HepG2 (cell line): ENCODE data around the gene NPBWR2. TPM values are rescaled to one million over a fixed set of nuclear protein-coding genes. Genes with fewer than 3 reads are reported as not detected.

Source experiments
- BCL6 ChIP-seq: IDR thresholded peaks from 2 replicates; pipeline ENCODE4 v1.6.1; 2016; ENCODE audit warnings: missing genetic modification reagents, missing compliant biosample characterization
- ERF ChIP-seq: IDR thresholded peaks from 2 replicates; pipeline ENCODE4 v1.6.1; 2018; ENCODE audit warnings: missing biosample characterization, missing genetic modification reagents
- GABPB1 ChIP-seq: IDR thresholded peaks from 2 replicates; pipeline ENCODE4 v1.6.1; 2016; ENCODE audit warnings: mild to moderate bottlenecking, missing genetic modification reagents, moderate library complexity, missing compliant biosample characterization
- HNRNPK ChIP-seq: fragments of 200-400 bp; formaldehyde crosslinking; IDR thresholded peaks from 2 replicates; pipeline ENCODE4 v1.6.1; 2018; ENCODE audit warnings: low read length, low read depth, moderate library complexity, mild to moderate bottlenecking; ENCODE audit not compliant: poor library complexity, severe bottlenecking
- MAFK ChIP-seq, 2 experiments: IDR thresholded peaks in 1 of 2; conservative IDR thresholded peaks in 1 of 2; 2 replicates each; pipeline ENCODE4 v1.6.1; 2011; ENCODE audit warnings: improper control_type of control experiment in 2 of 2, low read length in 2 of 2
- MAZ ChIP-seq, 2 experiments: sonication (generic) in 1 of 2; formaldehyde crosslinking in 1 of 2; IDR thresholded peaks; 2 replicates each; pipeline versions ENCODE4 v1.5.0 to v1.6.1; 2012 to 2020; ENCODE audit warnings: low read depth in 2 of 2, mild to moderate bottlenecking in 2 of 2, borderline replicate concordance in 1 of 2, improper control_type of control experiment in 1 of 2, low read length in 1 of 2, missing genetic modification reagents in 1 of 2, moderate library complexity in 1 of 2
- MIXL1 ChIP-seq: IDR thresholded peaks from 2 replicates; pipeline ENCODE4 v1.6.1; 2016
- NFRKB ChIP-seq: fragments of 450-650 bp; IDR thresholded peaks from 2 replicates; pipeline ENCODE4 v1.6.1; 2017
- NRL ChIP-seq: sonication (generic); formaldehyde crosslinking; IDR thresholded peaks from 2 replicates; pipeline ENCODE4 v1.5.0; 2020; ENCODE audit warnings: missing genetic modification reagents, mild to moderate bottlenecking, moderate library complexity, borderline replicate concordance
- PCBP1 ChIP-seq: fragments of 200-400 bp; formaldehyde crosslinking; IDR thresholded peaks from 2 replicates; pipeline ENCODE4 v1.6.1; 2017; ENCODE audit warnings: mild to moderate bottlenecking, low read depth, low read length, borderline replicate concordance
- TEAD3 ChIP-seq: optimal IDR thresholded peaks from 2 replicates; pipeline ENCODE3; 2016; ENCODE audit warnings: borderline replicate concordance
- ZFY ChIP-seq: sonication (generic); formaldehyde crosslinking; IDR thresholded peaks from 2 replicates; pipeline ENCODE4 v1.4.0; 2020; ENCODE audit warnings: missing genetic modification reagents
- ZNF605 ChIP-seq: sonication (generic); formaldehyde crosslinking; IDR thresholded peaks from 2 replicates; pipeline ENCODE4 v1.8.0; 2022; ENCODE audit warnings: mild to moderate bottlenecking, missing genetic modification reagents
- ZNF672 ChIP-seq: sonication (generic); formaldehyde crosslinking; IDR thresholded peaks from 2 replicates; pipeline ENCODE4 v1.8.1; 2022; ENCODE audit warnings: missing genetic modification reagents
- ZNF780A ChIP-seq: sonication (generic); formaldehyde crosslinking; IDR thresholded peaks from 2 replicates; pipeline ENCODE4 v1.8.0; 2022; ENCODE audit warnings: mild to moderate bottlenecking, missing genetic modification reagents, moderate library complexity
- ZNF841 ChIP-seq: sonication (generic); formaldehyde crosslinking; IDR thresholded peaks from 2 replicates; pipeline ENCODE4 v1.8.1; 2023; ENCODE audit warnings: missing genetic modification reagents, borderline replicate concordance
- polyA plus RNA-seq, 8 experiments: library from polyadenylated mRNA; depleted of rRNA in 3 of 8; stranded (reverse) in 7 of 8; unstranded in 1 of 8; fragments of >200 nt; fragmentation: Illumina TruSeq in 4 of 8; extraction: Trizol in 4 of 8; gene quantifications; 2 replicates each; pipeline versions ENCODE4 v1.2.1 to v1.2.3, GENCODE V29; 2011 to 2016; ENCODE audit warnings: low read depth in 4 of 8, missing spikeins in 1 of 8, mixed read lengths in 1 of 8; ENCODE audit not compliant: insufficient read depth in 1 of 8
- total RNA-seq, 5 experiments: library from RNA; depleted of rRNA; stranded (reverse); fragments of >200 nt; fragmentation: Illumina TruSeq; extraction: Trizol; gene quantifications; 2 replicates each; pipeline ENCODE4 v1.2.3, GENCODE V29; 2016; ENCODE audit warnings: low read depth in 1 of 5
- TF ChIP-seq, protein P1 (sequence below): sonication (generic); formaldehyde crosslinking; IDR thresholded peaks from 2 replicates; pipeline ENCODE4 v1.4.0; 2020; ENCODE audit warnings: mild to moderate bottlenecking, missing genetic modification reagents, borderline replicate concordance
- TF ChIP-seq, protein P2 (sequence below): sonication (generic); formaldehyde crosslinking; IDR thresholded peaks from 2 replicates; pipeline ENCODE4; 2020; ENCODE audit warnings: missing genetic modification reagents, mild to moderate bottlenecking, borderline replicate concordance
- TF ChIP-seq, protein P3 (sequence below): sonication (generic); formaldehyde crosslinking; IDR thresholded peaks from 2 replicates; pipeline ENCODE4 v1.5.0; 2020; ENCODE audit warnings: mild to moderate bottlenecking, missing genetic modification reagents, moderate library complexity

NPBWR2 gene
- total and polyA plus RNA-seq, 2 of the 13 experiments (the other 11 are each of a cell fraction or from before 2014, with no cell fraction given) = not detected

- TF ChIP-seq, protein P1, sequence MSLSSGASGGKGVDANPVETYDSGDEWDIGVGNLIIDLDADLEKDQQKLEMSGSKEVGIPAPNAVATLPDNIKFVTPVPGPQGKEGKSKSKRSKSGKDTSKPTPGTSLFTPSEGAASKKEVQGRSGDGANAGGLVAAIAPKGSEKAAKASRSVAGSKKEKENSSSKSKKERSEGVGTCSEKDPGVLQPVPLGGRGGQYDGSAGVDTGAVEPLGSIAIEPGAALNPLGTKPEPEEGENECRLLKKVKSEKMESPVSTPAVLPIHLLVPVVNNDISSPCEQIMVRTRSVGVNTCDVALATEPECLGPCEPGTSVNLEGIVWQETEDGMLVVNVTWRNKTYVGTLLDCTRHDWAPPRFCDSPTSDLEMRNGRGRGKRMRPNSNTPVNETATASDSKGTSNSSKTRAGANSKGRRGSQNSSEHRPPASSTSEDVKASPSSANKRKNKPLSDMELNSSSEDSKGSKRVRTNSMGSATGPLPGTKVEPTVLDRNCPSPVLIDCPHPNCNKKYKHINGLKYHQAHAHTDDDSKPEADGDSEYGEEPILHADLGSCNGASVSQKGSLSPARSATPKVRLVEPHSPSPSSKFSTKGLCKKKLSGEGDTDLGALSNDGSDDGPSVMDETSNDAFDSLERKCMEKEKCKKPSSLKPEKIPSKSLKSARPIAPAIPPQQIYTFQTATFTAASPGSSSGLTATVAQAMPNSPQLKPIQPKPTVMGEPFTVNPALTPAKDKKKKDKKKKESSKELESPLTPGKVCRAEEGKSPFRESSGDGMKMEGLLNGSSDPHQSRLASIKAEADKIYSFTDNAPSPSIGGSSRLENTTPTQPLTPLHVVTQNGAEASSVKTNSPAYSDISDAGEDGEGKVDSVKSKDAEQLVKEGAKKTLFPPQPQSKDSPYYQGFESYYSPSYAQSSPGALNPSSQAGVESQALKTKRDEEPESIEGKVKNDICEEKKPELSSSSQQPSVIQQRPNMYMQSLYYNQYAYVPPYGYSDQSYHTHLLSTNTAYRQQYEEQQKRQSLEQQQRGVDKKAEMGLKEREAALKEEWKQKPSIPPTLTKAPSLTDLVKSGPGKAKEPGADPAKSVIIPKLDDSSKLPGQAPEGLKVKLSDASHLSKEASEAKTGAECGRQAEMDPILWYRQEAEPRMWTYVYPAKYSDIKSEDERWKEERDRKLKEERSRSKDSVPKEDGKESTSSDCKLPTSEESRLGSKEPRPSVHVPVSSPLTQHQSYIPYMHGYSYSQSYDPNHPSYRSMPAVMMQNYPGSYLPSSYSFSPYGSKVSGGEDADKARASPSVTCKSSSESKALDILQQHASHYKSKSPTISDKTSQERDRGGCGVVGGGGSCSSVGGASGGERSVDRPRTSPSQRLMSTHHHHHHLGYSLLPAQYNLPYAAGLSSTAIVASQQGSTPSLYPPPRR (CRISPR knock-in tag) = peak; percentile 31; the same call in 1 of the 2 replicates
- TF ChIP-seq ZFY (CRISPR knock-in tag) = 0 out of 2 replicates have a peak, but pooled peaks have one; percentile 42
- TF ChIP-seq NFRKB = no peak
- peak; percentile 39 for TF ChIP-seq TEAD3 (CRISPR knock-in tag)
- TF ChIP-seq PCBP1 = peak; percentile 84
- no peak for TF ChIP-seq ZNF605 (CRISPR knock-in tag)
- TF ChIP-seq ZNF841 (CRISPR knock-in tag) = no peak
- peak; percentile 58 for TF ChIP-seq GABPB1 (CRISPR knock-in tag)
- TF ChIP-seq MAZ (IDR thresholded peaks at IDR 0.05; ENCODE audit: borderline replicate concordance, low read depth, low read length) = no peak
- peak; percentile 38; the same call in 1 of the 2 replicates for TF ChIP-seq MAZ (CRISPR knock-in tag; IDR thresholded peaks at IDR 0.05; ENCODE audit: low read depth)
- TF ChIP-seq ZNF780A (CRISPR knock-in tag) = no peak
- TF ChIP-seq HNRNPK = peak; percentile 41
- TF ChIP-seq, protein P2, sequence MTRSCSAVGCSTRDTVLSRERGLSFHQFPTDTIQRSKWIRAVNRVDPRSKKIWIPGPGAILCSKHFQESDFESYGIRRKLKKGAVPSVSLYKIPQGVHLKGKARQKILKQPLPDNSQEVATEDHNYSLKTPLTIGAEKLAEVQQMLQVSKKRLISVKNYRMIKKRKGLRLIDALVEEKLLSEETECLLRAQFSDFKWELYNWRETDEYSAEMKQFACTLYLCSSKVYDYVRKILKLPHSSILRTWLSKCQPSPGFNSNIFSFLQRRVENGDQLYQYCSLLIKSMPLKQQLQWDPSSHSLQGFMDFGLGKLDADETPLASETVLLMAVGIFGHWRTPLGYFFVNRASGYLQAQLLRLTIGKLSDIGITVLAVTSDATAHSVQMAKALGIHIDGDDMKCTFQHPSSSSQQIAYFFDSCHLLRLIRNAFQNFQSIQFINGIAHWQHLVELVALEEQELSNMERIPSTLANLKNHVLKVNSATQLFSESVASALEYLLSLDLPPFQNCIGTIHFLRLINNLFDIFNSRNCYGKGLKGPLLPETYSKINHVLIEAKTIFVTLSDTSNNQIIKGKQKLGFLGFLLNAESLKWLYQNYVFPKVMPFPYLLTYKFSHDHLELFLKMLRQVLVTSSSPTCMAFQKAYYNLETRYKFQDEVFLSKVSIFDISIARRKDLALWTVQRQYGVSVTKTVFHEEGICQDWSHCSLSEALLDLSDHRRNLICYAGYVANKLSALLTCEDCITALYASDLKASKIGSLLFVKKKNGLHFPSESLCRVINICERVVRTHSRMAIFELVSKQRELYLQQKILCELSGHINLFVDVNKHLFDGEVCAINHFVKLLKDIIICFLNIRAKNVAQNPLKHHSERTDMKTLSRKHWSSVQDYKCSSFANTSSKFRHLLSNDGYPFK (CRISPR knock-in tag) = 0 out of 2 replicates have a peak, but pooled peaks have one; percentile 28
- peak; percentile 50; the same call in 1 of the 2 replicates for TF ChIP-seq ERF (CRISPR knock-in tag)
- TF ChIP-seq BCL6 (CRISPR knock-in tag) = peak; percentile 7; the same call in 1 of the 2 replicates
- TF ChIP-seq, protein P3, sequence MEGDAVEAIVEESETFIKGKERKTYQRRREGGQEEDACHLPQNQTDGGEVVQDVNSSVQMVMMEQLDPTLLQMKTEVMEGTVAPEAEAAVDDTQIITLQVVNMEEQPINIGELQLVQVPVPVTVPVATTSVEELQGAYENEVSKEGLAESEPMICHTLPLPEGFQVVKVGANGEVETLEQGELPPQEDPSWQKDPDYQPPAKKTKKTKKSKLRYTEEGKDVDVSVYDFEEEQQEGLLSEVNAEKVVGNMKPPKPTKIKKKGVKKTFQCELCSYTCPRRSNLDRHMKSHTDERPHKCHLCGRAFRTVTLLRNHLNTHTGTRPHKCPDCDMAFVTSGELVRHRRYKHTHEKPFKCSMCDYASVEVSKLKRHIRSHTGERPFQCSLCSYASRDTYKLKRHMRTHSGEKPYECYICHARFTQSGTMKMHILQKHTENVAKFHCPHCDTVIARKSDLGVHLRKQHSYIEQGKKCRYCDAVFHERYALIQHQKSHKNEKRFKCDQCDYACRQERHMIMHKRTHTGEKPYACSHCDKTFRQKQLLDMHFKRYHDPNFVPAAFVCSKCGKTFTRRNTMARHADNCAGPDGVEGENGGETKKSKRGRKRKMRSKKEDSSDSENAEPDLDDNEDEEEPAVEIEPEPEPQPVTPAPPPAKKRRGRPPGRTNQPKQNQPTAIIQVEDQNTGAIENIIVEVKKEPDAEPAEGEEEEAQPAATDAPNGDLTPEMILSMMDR (CRISPR knock-in tag) = peak; percentile 90
- peak; percentile 83; the same call in 1 of the 2 replicates for TF ChIP-seq NRL
- no peak for TF ChIP-seq MIXL1
- TF ChIP-seq MAFK (conservative IDR thresholded peaks at IDR 0.05 in 1 of 2, IDR thresholded peaks at IDR 0.05 in 1 of 2; ENCODE audit: low read length in 2 of 2) = no peak
- TF ChIP-seq ZNF672 = no peak
Measured at GRCh38 chr20:64083378-64083803, 24.0 kb downstream of the NPBWR2 start (continued).
